MG63 (cell line): ENCODE results near the gene SH3PXD2A. TPM values are rescaled to one million over a fixed set of nuclear protein-coding genes. Genes with fewer than 3 reads are reported as not detected.

Experiments used
- DNase-seq: peaks from one replicate; pipeline ENCODE4 v3.0.0-alpha.2; 2020
- H3K27me3 ChIP-seq: fragments of 250-450 bp; sonication (Bioruptor Pico); 2 replicates; pipeline ENCODE4 v1.5.1; 2020; ENCODE audit warnings: mild to moderate bottlenecking, moderate library complexity
- H3K36me3 ChIP-seq: fragments of 250-450 bp; sonication (Bioruptor Pico); 2 replicates; pipeline ENCODE4 v1.5.1; 2020; ENCODE audit warnings: mild to moderate bottlenecking, moderate library complexity
- H3K4me3 ChIP-seq: fragments of 250-450 bp; sonication (Bioruptor Pico); 2 replicates; pipeline ENCODE4 v1.5.1; 2020; ENCODE audit warnings: mild to moderate bottlenecking, moderate library complexity
- H3K9me3 ChIP-seq: fragments of 250-450 bp; sonication (Bioruptor Pico); 2 replicates; pipeline ENCODE4 v1.5.1; 2020; ENCODE audit warnings: mild to moderate bottlenecking, moderate library complexity
- total RNA-seq: library from RNA; depleted of rRNA; stranded (reverse); fragments of >200 nt; shearing (Covaris generic); gene quantifications from 2 replicates; pipeline ENCODE4 v1.2.3, GENCODE V29; 2014; ENCODE audit warnings: low replicate concordance

The SH3PXD2A gene
- total RNA-seq, 1 experiment from 2014 or later, result 19.2 TPM

- no peak overlapping the region for H3K4me3 ChIP-seq
- no peak for DNase-seq
- H3K9me3 ChIP-seq, result no peaks in the 10 kb centered on the region
- no peaks in the 10 kb centered on the region for H3K36me3 ChIP-seq
- H3K27me3 ChIP-seq, result no peaks in the 10 kb centered on the region
These were observed 11.4 kb downstream of the SH3PXD2A start for GRCh38 chr10:103843854-103844570.

DNA sequence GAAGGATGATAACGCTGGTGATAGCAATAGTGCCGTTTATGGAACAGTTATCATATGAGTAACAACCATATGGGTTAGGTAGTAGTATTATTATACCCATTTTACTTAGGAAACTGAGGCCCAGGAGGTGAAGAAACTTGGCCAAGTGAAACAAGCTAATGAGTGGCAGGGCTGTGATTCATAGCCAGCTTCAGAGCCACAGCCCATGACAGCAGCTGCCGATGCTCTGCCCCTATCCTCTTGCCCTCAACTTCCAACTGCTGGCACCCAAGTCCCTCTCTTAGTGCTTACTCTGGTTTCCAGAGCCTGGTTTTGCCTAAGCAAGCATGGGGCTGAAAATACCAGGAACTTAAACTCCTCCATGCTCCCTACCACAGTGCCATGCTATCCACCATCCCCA, 12.3 kb downstream of the SH3PXD2A start:
- H3K36me3 ChIP-seq, result no peaks in the 10 kb centered on the region
- no peaks in the 10 kb centered on the region for H3K27me3 ChIP-seq
- DNase-seq, result no peak
- H3K9me3 ChIP-seq, result no peaks in the 10 kb centered on the region
- no peak overlapping the region for H3K4me3 ChIP-seq

DNA sequence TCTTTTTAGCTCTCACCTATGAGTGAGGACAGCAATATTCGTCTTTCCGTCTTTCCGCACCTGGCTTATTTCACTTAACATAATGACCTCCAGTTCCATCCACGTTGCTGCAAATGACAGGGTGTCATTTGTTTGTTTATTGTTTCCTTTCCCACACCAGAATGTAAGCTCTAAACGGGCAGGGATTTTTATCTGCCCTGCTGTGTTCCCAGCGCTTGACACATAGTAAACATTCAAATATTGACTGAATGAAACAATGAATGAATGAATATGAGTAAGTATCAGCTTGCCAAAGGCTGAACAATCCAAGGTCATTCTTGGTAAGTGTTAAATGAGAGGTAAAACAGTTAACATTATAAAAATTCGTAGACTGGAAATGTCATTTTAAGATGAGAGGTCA, 12.8 kb downstream of the SH3PXD2A start:
- Histone ChIP-seq H3K36me3 (no peaks in the 10 kb centered on the region), H3K4me3 (no peak overlapping the region), H3K9me3 (no peaks in the 10 kb centered on the region), H3K27me3 (no peaks in the 10 kb centered on the region)
- DNase-seq, result no peak

- Histone ChIP-seq H3K9me3 (no peaks in the 10 kb centered on the region), H3K27me3 (no peaks in the 10 kb centered on the region), H3K36me3 (no peaks in the 10 kb centered on the region), H3K4me3 (no peak overlapping the region)
- DNase-seq, result no peak
These were observed 13.9 kb downstream of the SH3PXD2A start for GRCh38 chr10:103841519-103841918.

GRCh38 chr10:103840740-103841070, 14.7 kb downstream of the SH3PXD2A start:
- Histone ChIP-seq H3K36me3 (no peaks in the 10 kb centered on the region), H3K27me3 (no peaks in the 10 kb centered on the region), H3K9me3 (no peaks in the 10 kb centered on the region), H3K4me3 (no peak overlapping the region)
- no peak for DNase-seq

DNA sequence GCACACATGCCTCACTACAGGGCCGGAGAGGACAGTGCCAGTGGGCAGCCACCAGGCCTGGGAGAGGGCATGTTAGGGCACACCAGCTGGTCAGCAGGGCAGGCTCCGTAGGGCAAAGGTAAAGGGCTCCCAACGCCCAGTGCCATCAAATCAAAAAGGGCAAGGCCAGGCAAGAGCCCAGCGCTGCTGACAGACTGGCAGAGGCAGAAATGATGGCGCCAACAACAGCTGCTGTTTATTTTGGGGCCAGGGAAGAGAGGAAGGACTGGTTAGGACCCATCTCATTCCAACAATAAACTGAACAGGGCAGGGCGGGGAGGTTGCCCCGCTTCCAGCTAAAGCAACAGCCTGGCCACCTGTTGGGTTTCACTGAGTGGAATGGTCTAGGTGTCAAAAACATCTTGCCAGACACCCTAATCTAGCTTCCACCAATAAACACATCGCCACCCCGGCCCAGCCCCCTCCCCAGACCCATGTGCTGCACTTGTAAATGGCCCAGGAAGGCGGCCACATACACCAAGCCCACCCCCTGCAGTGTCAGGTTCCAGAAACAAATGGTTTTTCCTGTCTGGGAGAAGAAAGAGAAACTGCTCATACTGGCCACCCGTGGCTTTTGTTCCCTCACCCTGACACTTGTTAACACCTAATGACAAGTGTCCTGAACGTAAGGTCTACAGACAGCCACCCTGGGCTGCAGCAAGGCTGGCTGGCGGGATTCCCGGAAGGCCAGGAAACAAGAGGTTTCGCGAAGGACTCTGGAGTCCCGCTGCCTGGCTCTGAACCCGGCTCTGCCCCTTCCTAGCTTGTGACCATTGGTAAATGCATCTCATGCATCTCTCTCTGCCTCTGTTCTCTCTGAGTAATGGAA, 15.3 kb downstream of the SH3PXD2A start:
- Histone ChIP-seq H3K4me3 (no peak overlapping the region), H3K36me3 (no peaks in the 10 kb centered on the region), H3K27me3 (no peaks in the 10 kb centered on the region), H3K9me3 (no peaks in the 10 kb centered on the region)
- no peak for DNase-seq

DNA sequence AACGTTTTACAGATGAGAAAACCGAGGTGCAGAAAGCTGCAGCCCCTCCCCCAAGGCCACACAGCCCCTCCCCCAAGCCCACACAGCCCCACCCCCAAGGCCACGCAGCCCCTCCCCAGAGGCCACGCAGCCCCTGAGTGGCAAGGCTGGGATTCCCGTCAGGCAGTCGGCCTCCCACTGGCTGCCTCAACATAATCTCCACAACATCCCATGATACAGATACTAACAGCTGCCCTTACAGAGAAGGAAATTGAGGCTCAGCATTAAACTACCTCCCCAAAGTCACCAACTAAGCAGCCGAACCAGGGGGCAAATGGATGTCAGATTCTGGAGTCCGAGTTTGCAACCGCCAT, 15.9 kb downstream of the SH3PXD2A start:
- Histone ChIP-seq H3K27me3 (no peaks in the 10 kb centered on the region), H3K4me3 (no peak overlapping the region), H3K9me3 (no peaks in the 10 kb centered on the region), H3K36me3 (no peaks in the 10 kb centered on the region)
- no peak for DNase-seq

GRCh38 chr10:103838862-103839518, 16.4 kb downstream of the SH3PXD2A start:
- no peaks in the 10 kb centered on the region for H3K9me3 ChIP-seq
- no peak for DNase-seq
- H3K36me3 ChIP-seq, result no peaks in the 10 kb centered on the region
- H3K27me3 ChIP-seq, result no peaks in the 10 kb centered on the region
- H3K4me3 ChIP-seq, result no peak overlapping the region

DNA sequence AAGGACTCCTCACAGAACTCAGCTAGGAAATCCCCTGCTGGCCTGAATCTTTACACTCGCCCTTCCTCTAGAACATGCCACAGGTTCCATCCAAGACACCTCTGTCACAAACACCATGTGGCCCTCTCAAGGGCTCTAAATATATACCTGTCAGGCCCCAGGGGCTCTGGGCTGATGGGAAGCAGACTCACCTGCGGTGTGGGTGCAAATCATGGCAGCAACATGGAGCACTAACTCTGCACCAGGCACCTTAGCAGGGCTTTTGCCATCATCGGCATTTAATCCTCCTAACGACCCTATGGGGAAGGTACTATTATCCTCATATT, 17.3 kb downstream of the SH3PXD2A start:
- DNase-seq, result no peak
- H3K9me3 ChIP-seq, result peaks cover under 1% of the 10 kb centered on the region
- no peaks in the 10 kb centered on the region for H3K36me3 ChIP-seq
- H3K4me3 ChIP-seq, result no peak overlapping the region
- H3K27me3 ChIP-seq, result no peaks in the 10 kb centered on the region

GRCh38 chr10:103837370-103838069, 17.9 kb downstream of the SH3PXD2A start:
- H3K9me3 ChIP-seq, result peaks cover 3% of the 10 kb centered on the region
- H3K4me3 ChIP-seq, result no peak overlapping the region
- no peaks in the 10 kb centered on the region for H3K36me3 ChIP-seq
- no peak for DNase-seq
- no peaks in the 10 kb centered on the region for H3K27me3 ChIP-seq

DNA sequence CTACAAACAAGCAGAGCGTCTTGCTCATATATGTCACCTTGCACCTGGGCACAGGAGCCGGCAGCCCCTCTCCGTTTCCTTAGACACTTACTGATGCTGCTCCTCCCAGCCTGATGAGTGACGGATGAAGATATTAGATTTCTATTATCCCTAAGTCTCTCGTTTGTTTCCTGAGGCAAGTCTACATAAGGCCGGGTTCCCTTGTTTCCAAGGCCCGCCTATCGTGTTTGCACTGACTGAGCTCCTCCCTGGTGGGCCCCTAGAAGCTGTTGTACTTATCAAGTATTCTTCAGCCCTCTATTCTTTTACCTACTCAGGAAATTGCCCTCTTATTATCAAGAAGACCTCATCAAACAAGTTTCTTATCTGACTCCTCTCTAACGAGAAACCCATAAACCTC, 18.5 kb downstream of the SH3PXD2A start:
- Histone ChIP-seq H3K36me3 (no peaks in the 10 kb centered on the region), H3K27me3 (no peaks in the 10 kb centered on the region), H3K9me3 (peaks cover 4% of the 10 kb centered on the region), H3K4me3 (no peak overlapping the region)
- DNase-seq, result no peak

DNA sequence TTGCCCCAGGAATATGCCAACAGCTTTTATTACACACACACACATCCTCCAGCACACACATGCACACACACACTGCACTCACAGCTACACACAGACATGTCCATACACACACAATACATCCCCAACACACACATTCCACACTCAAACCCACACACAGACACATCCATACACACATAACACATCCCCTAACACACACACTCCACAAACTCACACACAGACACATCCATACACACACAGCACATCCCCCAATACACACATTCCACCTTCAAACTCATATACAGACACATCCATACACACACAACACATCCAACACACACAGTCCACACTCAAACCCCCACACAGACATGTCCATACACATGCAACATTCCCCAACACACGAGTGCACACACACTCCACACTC, 19.1 kb downstream of the SH3PXD2A start:
- no peak overlapping the region for H3K4me3 ChIP-seq
- H3K9me3 ChIP-seq, result peaks cover 4% of the 10 kb centered on the region
- H3K27me3 ChIP-seq, result no peaks in the 10 kb centered on the region
- no peaks in the 10 kb centered on the region for H3K36me3 ChIP-seq
- DNase-seq, result no peak

DNA sequence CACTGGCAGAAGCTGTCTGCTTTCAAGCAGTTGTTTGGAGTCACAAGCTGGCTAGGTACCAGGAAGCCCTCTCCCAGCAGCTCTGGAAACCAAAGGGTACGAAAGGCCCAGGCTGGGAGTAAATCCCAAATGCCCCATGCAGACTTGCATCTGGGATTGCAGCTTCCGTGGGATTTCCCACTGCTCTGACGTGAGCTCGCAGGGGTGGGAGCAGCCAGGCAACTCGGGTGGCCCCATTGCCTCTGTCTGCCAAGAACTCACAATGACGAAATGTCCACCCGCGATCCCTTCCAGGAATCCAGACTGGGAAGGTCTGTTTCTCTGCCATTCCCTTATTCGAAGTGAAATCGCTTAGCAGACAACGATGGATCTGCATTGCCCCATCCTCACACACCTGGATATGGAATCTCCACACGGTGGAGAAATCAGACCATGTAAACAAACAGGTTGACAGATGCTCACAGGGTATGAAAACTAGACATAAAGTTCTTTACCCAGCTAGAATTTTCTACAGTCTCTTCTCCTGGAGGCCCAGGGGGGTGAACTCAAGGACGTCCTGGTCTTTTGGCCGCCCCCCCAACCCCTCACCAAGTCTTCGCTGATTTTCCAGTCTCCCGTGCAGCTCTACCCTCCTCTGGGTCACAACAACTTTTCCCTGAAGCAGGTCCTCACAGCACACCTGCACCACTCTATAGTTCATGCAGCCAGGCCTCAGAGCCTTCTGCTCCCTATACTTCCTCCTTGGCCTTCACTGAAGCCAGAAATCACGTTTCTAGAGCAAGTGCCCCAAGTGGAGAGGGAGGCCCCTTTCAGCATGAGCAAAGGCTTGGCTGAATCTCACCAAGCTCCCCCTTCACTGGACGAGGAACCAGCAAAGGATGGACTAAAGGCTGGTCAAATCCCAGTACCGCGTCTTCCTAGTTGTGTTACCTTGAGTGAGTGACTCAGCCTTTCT, 20.0 kb downstream of the SH3PXD2A start:
- Histone ChIP-seq H3K27me3 (no peaks in the 10 kb centered on the region), H3K9me3 (peaks cover 4% of the 10 kb centered on the region), H3K4me3 (no peak overlapping the region), H3K36me3 (no peaks in the 10 kb centered on the region)
- no peak for DNase-seq

- H3K27me3 ChIP-seq, result no peaks in the 10 kb centered on the region
- H3K36me3 ChIP-seq, result no peaks in the 10 kb centered on the region
- no peak overlapping the region for H3K4me3 ChIP-seq
- DNase-seq, result no peak
- H3K9me3 ChIP-seq, result peaks cover 4% of the 10 kb centered on the region
These were observed 20.8 kb downstream of the SH3PXD2A start for GRCh38 chr10:103834436-103835095.

GRCh38 chr10:103833731-103834365, 21.5 kb downstream of the SH3PXD2A start:
- DNase-seq, result no peak
- Histone ChIP-seq H3K9me3 (peaks cover 4% of the 10 kb centered on the region), H3K36me3 (no peaks in the 10 kb centered on the region), H3K27me3 (no peaks in the 10 kb centered on the region), H3K4me3 (no peak overlapping the region)
